WI38 (cell line): Measurements from ENCODE around the gene DAD1.
"Not testable (repeated sequence)": the region's sequence is repeated elsewhere in the genome, so short reads cannot be mapped to it uniquely, and the experiment has no call there.

ENCODE experiments used
- H3K4me3 ChIP-seq: 2 replicates; pipeline ENCODE4 v1.5.1; 2011; ENCODE audit warnings: low read depth, mild to moderate bottlenecking, control low read depth, low read length
- TF ChIP-seq, protein P1 (sequence below): IDR thresholded peaks from 2 replicates; pipeline ENCODE4 v1.5.1; 2012; ENCODE audit warnings: low read depth, mild to moderate bottlenecking, control low read depth, low read length

Gene DAD1

DNA sequence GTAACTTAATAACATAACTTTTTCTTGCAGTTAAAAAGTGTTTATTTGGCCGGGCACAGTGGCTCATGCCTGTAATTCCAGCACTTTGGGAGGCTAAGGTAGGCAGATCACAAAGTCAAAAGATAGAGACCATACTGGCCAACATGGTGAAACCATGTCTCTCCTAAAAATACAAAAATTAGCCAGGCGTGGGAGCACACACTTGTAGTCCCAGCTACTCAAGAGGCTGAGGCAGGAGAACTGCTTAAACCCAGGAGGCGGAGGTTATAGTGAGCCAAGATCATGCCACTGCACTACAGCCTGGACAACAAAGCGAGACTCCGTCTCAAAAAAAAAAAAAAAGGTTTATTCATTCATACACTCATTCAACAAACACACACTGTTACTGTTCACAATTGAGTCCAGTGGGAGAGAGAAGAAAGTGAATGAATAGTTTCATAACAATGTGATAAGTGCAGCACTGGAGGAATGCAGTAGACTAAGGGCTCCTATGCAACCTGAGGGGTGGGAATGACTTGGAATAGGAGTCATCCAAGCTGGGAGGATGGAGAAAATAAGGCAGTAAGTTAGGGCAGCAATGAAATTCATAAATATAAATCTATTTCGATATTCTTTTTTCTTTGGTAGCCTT, 19.8 kb downstream of the DAD1 start:
- H3K4me3 ChIP-seq = no peak overlapping the region
- TF ChIP-seq, protein P1, sequence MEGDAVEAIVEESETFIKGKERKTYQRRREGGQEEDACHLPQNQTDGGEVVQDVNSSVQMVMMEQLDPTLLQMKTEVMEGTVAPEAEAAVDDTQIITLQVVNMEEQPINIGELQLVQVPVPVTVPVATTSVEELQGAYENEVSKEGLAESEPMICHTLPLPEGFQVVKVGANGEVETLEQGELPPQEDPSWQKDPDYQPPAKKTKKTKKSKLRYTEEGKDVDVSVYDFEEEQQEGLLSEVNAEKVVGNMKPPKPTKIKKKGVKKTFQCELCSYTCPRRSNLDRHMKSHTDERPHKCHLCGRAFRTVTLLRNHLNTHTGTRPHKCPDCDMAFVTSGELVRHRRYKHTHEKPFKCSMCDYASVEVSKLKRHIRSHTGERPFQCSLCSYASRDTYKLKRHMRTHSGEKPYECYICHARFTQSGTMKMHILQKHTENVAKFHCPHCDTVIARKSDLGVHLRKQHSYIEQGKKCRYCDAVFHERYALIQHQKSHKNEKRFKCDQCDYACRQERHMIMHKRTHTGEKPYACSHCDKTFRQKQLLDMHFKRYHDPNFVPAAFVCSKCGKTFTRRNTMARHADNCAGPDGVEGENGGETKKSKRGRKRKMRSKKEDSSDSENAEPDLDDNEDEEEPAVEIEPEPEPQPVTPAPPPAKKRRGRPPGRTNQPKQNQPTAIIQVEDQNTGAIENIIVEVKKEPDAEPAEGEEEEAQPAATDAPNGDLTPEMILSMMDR = no peak

DNA sequence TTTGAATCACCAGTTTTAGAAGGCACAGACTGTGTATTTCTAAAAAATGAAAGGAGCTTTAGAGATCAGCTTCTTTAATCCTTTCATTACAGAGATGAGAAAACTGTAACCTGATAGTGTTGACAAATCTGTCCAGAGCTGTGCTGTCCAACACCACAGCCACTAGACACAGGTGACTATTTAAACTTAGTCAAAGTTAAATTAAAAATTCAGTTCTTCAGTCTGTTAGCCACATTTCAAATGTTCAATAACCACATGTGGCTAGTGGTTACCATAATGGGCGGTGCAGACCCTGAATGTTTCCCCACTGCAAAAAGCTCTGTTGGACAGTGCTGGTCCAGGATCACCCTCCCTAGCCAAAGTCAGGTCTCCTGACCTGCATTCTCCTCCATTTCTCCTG, 21.6 kb downstream of the DAD1 start:
- no peak overlapping the region for H3K4me3 ChIP-seq
- TF ChIP-seq, protein P1 = no peak

DNA sequence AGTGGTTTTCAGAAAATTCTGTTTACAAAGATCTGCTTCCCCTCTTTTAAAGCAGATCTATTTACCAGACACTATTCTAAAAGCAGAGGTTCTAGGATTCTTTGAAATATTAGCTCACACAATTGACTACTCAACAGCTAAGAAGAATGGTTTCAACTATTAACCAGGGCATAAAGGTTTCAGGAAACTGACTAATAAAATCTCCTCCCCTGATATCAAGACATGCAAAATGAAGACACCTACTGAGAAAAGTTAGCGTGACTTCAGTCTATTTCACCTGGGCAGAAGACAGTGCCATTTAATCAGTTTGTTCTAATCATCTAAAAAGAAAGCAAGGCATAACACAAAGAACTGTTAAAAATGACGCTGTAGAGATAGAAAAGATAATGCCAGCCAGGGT, 22.2 kb downstream of the DAD1 start:
- TF ChIP-seq, protein P1 = no peak
- no peak overlapping the region for H3K4me3 ChIP-seq

DNA sequence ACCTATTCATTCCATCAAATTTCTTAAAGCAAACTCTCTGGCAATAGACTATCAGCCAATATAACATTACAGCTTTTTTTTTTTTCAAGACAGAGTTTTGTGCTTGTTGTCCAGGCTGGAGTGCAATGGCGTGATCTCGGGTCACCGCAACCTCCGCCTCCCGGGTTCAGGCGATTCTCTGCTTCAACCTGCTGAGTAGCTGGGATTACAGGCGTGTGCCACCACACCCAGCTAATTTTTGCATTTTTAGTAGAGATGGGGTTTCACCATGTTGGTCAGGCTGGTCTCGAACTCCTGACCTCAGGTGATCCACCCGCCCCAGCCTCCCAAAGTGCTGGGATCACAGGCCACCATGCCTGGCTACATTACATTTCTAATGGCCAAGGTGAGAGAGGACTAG, 22.8 kb downstream of the DAD1 start:
- not testable (repeated sequence) for H3K4me3 ChIP-seq

DNA sequence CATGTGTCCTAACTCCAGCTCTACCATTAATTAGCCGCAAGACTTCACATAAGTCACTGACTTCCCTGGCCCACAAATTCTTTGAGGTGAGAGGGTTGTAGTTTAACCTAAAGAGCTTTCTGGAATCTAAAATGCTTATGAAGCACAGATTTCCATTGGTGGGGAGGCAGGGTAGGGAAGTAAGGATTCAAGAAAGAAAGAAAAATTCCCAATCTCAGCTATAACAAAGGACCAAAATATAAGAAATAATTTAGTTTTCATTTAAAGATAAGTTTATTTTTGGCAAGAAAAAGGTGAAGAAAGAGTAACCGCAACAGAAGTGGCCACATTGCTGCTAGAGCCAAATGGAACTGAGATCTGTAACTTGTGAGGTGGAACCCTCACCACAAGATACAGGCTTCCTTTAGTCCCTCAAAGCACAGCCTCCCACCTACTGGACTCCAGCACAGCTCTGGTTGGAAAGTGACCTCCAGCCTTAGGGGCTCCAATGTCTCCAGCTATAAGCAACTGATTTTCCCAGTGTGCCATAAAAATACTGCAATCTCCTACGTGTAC, 23.6 kb downstream of the DAD1 start:
- H3K4me3 ChIP-seq = no peak overlapping the region
- TF ChIP-seq, protein P1 = no peak

DNA sequence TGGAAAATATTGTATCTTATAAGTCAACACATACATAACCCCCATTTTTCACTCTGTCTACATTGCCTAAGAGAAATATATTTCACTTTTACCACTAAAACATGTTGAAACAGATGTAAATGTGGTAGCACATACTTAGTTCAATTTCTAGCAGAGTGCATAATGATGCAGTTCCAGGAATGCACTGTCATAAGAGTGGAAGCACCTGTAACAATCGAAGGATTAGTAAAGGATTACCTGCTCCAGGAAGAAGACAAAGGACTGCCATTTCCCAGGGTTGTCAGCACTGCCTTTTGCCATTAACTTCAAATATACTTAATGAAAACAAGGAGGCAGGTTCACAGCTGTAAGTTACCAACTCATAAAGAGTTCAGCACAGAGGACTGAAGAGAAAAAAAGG, 24.6 kb downstream of the DAD1 start:
- no peak overlapping the region for H3K4me3 ChIP-seq
- TF ChIP-seq, protein P1 = no peak

DNA sequence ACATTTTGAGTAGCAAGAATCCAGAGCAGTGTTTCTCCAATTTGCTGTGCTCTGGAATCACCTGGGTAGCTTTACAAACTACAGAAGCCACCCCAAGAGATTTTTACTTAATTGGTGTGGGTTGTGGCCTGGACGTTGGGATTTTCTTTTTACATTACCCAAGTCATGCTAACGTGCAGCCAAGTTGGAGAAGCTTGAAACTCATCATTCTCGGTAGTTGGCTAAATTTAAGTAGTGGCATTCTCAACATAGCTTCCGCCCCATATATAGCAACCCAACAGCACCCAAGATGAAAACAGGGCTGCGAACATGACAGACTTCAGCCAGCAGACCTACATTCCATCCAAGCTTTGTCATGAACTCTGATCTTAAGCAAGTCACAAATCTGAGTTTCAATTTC, 25.0 kb downstream of the DAD1 start:
- TF ChIP-seq, protein P1 = no peak
- H3K4me3 ChIP-seq = no peak overlapping the region
